ENCODE data around the gene GULP1. TPM values are rescaled to one million over a fixed set of nuclear protein-coding genes. Genes with fewer than 3 reads are reported as not detected.
A peak's percentile ranks its signal among the peaks of the same experiment; 100 is the strongest.
"Not testable (repeated sequence)": the region's sequence is repeated elsewhere in the genome, so short reads cannot be mapped to it uniquely, and the experiment has no call there.

GULP1 gene
- polyA plus RNA-seq, 1 donor = 18.3 TPM

DNA sequence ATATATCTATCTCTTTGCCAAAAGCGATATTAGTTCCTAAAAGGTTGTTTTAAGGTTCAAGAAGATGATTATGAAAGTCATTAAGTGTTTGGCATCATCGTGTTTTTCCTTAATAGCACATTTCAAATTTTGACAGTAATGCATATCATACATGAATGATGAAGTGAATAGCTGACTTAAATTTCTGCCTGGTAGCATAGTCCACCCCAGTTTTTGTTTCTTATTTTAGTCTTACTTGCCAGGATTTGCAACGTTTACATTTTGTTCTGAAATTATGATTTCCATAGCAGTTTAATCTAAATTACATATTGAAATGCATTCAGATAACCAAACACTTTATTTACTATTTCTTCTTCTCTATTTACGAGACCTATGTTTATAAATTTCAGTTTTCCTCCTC is 201.1 kb downstream of the GULP1 start:
- no peak for DNase-seq

DNA sequence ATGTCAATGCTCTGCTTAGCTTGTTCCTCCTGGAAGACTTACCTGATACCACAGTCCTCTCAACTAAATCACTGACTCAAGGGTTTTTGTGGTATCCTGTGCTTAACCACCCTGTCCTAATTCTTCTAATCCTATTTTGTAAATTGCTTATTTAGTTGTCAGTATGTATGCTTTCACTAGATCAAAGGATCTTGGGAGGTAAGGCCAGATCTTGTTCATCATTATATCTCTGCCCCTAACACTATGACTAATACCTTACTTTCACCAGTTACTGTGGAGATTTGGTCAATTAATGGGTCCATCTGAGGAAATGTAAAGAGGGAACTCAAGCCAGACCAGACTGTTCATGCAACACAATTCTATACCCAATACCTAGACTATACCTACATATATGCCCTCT is 203.2 kb downstream of the GULP1 start:
- DNase-seq = no peak

DNA sequence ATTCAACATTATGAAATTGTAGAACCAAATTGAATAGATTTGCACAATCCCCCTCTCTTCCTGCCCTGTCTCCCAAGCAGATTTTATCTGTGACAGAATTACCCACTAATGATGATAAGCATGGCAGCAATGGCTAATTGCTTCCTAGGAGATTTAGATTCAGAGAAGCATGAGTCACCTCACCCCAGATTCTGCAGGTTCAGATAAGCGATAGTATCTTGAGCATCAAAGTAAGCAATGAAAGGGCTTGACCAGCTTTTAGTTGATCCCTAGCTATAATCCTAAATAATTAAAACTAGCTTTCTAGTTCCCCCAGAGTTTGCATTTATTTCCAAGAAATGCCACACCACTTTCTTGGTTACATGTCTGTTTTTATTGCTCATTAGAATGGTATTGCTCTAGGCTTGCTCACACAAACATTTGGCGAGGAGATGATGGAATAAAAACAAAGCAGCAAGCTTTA is 204.3 kb downstream of the GULP1 start:
- DNase-seq = no peak

DNA sequence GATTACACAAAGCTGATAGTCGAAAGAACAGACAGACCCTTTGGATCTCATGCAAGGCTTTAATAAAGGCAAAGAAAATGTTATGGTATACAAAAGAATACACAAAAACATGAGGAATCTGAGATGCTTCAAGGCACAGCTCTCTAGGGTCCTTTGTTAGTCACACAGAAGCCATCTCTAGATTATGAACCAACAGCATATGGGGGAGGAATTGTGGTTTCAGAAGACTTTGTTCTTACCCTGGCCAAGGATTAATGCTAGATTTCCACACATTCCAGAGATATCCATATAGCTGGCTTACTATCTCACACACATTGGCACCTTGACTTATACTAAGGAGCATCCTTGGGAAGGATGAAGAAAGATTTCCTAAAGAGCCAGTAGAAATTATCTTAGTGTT is 206.1 kb downstream of the GULP1 start:
- DNase-seq = no peak

DNA sequence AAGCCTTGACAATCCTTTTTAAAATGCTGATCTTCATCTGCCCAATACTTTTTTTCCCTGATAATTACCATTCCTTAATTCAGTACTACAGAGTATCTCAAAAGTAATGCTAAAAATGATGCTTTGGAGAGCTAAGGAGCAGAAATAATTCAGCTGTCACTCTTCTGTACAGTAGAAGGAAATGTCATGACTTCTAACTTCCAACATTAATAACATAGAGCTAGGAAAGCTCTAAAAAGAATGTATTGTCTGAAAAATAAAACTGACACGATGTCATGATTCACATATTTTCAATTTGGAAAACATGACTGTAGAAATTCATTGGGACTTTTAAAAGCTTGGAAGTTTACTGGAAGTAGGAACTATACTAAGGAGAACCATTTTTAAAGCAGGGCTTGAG is 212.3 kb downstream of the GULP1 start:
- no peak for DNase-seq

DNA sequence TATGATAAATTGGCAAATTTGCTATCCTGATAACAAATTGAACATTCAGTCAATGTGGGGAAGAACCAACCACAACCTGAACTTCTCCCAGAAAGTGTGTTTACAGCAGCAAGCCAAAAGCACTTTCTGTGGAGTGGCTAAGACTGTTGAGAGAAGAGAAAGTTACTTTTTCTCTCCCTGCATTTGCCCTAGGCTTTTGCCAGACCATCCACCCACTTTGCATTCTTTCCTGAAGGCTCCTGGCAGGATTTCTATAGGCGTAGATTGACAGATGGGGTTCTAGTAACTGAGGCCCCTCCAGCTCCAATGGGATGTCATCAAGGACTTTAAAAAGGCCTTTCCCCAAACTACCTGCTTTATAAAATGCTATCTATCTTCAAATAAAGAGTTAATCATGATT is 215.2 kb downstream of the GULP1 start:
- no peak for DNase-seq

DNA sequence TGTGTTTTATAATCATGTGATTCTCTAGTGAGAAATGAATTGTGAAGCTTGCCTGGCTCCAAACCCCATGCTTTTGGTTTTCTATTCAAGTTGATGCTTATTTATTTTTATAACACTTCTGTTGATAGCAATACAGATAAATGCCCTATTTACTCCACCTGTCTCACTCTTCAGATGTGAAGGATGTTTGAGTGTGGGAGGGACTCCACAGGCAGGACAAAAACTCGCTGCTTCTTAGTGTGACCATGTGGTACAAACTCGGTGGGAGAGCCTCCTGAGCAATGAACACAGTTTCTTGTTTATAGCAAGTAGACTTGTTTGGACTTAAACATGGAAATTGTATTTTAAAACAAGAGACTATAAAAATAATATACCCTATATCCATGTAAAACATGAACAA is 219.7 kb downstream of the GULP1 start:
- DNase-seq = no peak

DNA sequence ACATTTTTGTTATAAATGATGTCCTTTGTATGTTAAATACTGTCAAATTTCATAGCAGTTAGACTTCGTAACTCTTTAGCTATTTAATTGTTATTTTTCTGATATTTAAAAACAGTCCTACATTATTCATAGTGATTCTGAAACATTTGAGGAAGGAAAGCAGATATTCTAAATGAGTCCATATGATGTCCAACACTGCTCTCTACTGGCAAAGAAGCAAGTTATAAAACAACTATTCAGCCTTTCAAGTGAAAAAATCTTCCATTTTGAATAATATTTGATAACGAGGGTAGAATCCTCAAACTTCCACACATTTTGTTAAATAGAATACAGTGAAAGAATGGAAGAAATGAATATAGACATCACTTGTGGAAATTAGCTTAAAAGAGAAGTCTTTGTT is 220.8 kb downstream of the GULP1 start:
- peak; percentile 43 for DNase-seq

DNA sequence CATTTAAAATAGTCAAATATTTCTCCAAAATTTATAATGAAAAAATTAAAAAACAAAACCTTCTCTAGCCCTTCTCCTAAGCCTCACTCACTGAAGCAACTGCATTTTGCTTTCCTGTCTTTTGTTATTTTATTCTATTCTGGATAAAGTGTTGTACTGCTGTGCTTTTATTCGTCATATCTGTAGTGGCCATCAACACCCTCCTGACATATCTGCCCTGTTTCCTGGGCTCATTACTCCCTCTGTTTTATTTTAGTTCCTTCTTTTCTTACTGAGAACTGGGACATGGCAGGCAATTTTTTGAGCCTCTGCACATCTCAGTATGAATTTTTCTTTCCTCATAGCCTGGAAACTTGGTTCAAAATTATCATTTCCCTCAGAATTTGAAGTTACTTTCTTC is 224.2 kb downstream of the GULP1 start:
- DNase-seq = no peak

DNA sequence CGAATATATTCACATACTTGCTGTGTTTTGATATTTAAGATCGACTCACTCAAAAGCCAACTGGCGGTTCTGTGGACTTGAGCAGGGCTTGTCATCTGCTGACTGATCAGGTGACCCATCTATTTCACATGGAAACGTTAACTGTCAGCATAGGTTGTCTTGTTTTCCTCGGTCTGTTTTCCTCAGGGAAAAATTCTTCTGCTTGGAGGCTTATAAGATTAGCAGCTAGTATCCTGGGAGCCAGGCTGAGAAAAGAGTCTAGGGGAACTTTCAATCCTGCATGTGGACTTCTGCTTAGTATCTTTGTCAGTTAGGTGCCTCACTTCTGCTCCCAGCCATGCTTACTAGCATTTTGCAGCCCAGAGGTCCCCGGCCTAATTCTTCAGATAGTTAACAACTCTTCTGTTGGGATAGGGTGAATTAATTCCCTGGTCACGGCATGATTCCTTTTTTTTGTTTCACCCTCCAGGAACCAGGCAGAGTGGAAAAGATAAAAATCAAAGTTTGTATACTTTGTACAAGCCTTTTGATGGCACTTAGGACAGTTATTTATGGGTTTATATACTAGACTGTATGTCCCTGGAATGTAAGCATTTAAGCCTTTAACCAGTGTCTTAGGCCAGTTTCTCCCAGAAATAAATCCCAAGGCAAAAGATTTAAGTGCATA is 226.0 kb downstream of the GULP1 start:
- no peak for DNase-seq

DNA sequence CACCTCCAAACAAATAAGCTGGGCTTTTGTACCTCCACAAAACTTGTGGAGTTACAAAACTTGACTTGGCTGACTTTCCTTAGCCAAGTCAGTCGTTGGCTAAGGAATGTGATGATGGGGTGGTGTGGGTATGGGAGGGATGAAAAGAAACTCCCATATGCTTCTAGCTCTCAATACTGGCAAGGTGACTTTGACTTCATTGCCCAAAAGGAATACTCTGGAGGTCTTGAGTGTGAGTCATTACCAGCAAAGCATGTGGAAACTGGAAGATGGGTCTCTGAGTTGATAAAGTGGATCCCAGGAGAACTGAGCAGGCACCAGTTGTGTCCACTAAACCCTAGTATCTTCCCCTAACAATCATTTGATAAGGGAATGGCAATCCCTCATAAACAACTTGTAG is 226.7 kb downstream of the GULP1 start:
- DNase-seq = no peak

DNA sequence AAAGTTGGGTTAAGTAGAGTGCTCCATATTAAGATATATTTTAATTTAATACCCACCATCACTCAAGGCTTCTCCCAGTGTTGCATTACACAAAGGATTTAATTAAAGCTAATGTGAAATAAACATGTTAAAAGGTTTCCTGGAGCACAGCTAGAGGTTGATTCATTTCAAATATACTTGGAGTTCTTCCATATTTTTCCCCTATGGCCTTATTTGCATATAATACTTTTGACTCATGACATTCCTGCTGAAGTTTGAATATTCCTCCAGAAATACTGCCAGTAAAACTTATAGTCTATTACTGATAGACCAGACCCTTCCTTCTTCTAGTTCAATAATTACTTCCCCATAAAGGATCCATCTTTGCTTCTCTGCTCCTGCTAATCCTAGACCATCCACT is 227.5 kb downstream of the GULP1 start:
- DNase-seq = no peak

DNA sequence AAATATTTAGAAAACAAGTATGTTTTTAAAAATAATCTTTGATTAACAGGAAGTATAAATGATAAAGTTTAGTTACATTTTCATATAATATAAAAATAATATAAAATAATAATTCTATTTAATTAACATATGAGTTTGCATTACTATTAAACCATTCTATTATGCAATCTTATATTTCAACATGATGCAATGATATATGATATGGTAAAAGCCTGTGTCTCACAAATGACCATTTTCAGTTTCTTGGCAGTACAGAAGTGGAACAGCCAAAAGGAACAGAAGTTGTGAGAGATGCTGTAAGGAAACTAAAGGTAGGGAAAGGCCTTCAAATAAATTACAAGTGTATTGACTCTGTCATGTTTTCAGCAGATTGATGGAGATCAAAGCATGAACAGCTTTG is 230.8 kb downstream of the GULP1 start:
- no peak for DNase-seq

DNA sequence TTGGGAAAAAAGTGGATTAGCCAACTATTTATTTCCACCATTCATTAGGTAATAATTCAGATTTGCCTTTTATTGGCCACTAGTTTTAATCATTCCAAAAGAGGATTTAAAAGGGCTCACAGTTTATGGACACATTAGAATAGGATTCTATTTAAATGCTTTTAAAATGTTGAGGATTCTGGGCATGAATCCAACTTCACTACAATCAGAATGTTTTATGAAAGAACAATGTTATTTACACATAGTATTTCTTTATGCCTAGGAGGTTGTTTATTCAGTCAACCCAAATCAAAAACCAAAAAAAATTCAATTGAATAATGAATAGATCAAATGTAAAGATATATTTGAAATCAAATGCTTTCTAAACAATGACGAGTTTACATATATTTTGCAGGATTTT is 232.2 kb downstream of the GULP1 start:
- DNase-seq = no peak

DNA sequence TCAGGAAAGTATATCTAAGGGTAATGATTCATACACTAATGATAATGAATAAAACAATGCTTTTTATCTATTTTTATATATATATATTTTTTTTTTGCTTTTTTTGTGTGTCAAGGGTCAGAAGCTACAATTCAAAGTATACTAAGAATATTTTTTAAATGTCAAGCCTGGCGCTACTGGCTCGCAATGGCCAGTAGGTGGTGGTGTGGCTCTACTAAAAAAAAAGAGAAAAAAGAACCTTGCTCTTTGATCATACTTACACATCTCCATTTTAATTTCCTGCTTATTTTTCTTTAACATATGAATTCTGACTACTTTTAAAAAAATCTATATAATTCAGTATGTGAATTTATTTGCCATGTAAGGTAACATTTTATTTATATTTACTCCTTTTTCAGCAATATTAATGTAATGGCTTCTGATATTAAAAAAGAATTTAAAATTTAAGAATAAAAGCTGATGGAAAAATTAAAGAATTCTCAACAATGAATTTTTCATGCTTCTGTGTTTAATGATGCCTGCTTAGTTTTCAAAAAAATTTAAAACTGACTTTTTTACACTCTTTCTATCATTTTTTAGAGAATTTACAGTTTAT is 232.9 kb downstream of the GULP1 start:
- peak; percentile 65 for DNase-seq

DNA sequence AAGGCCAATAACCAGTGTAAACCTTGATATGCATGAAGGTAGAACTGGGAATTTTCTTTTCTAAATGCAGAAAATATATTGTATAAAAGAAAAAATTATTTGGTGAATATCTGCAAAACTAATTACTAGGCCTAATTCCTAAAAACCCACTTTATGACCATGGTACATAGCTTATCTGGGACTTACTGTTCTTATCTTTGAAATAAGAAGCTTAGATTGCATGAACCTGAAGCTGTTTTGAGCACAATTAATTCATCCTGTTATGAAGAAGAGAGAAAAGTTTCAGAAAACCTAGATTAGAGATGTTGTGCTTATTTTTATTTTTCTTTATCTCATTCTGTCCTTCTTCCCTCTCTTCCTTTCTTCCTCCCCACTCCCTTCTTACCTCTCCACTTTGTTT is 235.0 kb downstream of the GULP1 start:
- DNase-seq = no peak

DNA sequence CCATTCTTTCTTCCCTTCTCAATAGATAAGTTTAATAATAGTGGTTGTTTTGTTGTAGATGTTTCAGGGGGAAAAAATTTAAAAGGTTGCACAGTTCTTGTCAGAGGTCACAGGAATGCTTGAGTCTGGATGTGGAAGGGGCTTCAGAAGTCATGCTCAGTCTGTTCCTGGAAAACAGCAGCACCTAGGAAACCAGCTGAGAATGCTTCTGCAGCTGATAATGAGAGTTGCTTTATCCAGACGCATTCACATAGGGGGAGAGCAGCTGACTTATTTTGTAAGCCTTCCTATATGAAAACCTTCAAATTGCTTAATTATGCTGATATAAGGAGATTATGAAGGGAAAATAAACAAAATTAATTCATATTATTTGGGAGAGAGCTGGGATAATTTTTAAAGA is 235.5 kb downstream of the GULP1 start:
- peak; percentile 55 for DNase-seq

DNA sequence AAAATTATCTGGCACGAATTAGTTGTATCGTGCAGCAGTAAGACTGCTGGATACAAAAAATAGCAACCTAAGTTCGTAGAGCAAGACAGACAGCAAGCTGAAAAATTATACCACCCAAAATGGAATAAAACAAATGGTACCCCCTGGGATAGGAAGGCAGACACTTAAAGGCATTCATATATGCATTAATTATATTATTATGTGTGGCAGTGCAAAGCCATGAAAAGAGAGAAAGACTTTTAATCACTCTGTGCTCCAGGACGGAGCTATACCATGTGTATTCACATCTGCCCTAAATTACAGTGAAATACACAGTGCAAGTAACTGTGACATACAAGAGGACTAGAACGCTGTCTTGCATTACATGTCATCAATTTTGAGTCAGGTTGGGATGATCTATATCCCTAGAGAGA is 235.9 kb downstream of the GULP1 start:
- DNase-seq = peak; percentile 39

DNA sequence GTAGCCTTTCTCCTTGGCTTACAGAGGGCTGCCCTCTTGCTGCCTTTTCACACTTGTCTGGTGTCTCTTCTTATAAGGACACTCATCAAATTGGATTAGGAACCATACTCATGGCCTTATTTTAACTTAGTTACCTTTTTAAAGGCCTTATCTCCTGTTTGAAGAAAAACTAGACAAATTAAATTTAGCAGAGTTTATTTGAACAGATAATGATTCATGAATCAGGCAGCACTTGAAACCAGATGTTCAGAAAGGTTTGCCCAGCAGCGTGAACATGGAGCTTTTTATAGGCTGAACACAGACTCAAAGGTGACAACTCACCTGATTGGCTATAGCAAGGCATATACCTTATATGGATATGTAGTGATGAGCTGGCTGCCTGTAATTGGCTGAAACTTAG is 238.0 kb downstream of the GULP1 start:
- DNase-seq = no peak

DNA sequence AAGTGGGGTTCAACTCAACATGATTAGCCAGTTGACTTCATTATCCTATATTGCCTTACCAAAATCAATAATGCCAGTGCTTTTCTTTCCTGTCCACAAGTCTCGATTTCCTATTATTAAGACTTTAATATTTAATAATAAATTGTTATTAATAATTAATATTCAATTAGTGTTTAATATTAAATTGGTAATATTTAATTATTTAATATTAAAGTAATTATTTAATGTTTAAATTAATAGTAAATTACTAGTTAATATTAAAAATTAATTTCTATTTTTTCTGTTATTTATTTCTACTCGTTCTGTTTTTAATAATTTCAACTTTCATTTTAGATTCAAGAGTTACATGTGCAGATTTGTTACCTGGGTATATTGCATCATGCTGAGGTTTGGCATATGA is 243.2 kb downstream of the GULP1 start:
- DNase-seq = no peak

DNA sequence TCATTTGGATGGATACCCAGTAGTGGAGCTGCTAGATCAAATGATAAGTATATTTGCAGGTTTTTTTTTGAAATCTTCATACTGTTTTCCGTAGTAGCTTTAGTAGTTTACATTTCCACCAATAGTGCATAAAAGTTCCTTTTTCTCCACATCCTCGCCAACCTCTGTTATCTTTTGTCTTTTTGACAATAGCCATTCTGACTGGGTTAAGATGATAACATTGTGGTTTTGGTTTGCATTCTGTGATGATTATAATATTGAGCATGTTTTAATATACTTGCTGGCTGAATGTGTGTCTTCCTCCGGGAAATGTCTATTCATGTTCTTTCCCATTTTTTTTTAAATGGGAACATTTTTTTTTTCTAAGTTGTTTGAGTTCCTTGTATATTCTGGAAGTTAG is 260.0 kb downstream of the GULP1 start:
- DNase-seq = no peak

DNA sequence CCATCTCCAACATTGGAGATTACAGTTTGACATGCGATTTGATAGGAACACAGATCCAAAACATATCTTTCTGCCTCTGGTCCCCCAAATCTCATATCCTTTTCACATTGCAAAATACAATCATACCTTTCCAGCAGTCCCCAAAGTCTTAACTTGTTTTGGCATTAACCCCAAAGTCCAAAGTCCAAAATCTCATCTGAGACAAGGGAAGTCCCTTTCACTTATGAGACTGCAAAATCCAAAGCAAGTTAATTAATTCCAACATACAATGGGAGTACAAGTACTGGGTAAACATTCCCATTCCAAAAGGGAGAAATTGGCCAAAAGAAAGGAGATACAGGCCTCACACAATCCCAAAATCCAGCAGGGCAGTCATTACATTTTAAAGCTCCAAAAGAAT is 265.4 kb downstream of the GULP1 start:
- no peak for DNase-seq

DNA sequence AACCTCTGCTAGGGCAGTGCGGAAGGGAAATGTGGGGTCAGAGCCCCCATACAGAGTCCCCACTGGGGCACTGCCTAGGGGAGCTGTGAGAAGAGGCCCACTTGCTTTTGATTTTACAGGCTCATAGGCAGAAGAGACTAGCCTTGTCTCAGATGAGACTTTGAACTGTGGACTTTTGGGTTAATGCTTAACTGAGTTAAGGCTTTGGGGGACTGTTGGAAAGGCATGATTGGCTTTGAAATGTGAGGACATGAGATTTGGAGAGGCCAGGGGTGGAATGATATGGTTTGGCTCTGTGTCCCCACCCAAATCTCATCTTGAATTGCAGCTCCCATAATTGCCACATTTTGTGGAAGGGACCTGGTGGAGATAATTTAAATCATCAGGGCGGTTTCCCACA is 267.8 kb downstream of the GULP1 start:
- not testable (repeated sequence) for DNase-seq

DNA sequence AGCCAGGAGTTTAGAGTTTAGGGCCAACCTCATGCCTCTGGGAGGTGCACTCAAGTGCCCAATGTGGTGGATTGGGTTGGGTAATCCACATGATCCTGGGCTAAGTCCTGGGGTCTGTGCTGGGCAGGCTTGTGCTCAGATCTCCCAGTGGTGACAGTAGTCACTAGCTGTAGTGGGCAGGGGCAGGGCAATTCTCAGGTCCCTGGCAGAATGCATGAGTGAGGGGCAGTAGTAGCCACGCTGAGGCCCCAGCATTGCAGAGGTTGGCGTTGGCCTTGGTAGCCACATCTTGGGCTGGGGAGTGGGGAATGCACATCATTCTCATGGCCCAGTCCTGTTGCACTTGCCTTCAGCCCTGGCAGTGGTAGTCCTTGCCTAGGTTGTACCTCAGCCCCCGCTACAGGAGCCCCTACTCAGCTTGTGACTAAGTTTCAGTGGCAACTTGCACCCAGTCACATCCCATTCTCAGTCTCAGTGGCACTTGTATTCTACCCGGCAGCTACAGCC is 269.9 kb downstream of the GULP1 start:
- no peak for DNase-seq

Measured in hindlimb muscle (tissue), 1 donor.